H9 (cell line): Measurements from ENCODE around the gene MAN1B1. TPM values are rescaled to one million over a fixed set of nuclear protein-coding genes. Genes with fewer than 3 reads are reported as not detected.

Experiments
- DNase-seq: peaks from one replicate; pipeline ENCODE4 v3.0.0-alpha.2; 2017
- H2AFZ ChIP-seq: one replicate; pipeline ENCODE4 v1.6.1; 2013; ENCODE audit warnings: mild to moderate bottlenecking, low read length, control low read depth, moderate library complexity
- H2AK5ac ChIP-seq: 2 replicates; pipeline ENCODE4 v1.6.1; 2013; ENCODE audit warnings: low read length, control low read depth, mixed read lengths; ENCODE audit not compliant: insufficient read length
- H2BK120ac ChIP-seq: one replicate; pipeline ENCODE4 v1.6.1; 2013; ENCODE audit warnings: low read depth, mild to moderate bottlenecking, low read length, control low read depth, inconsistent platforms; ENCODE audit not compliant: poor library complexity, severe bottlenecking
- H2BK12ac ChIP-seq: 2 replicates; pipeline ENCODE4 v1.6.1; 2013; ENCODE audit warnings: low read length, control low read depth, mixed read lengths, low read depth; ENCODE audit not compliant: insufficient read length
- H2BK15ac ChIP-seq: 2 replicates; pipeline ENCODE4 v1.6.1; 2013; ENCODE audit warnings: low read depth, low read length, control low read depth
- H2BK20ac ChIP-seq: one replicate; pipeline ENCODE4 v1.6.1; 2013; ENCODE audit warnings: low read depth, mild to moderate bottlenecking, low read length, control low read depth, inconsistent platforms; ENCODE audit not compliant: poor library complexity, severe bottlenecking
- H2BK5ac ChIP-seq: 2 replicates; pipeline ENCODE4 v1.6.1; 2013; ENCODE audit warnings: low read length, control low read depth, mixed read lengths; ENCODE audit not compliant: insufficient read length
- H3K14ac ChIP-seq: 2 replicates; pipeline ENCODE4 v1.6.1; 2013; ENCODE audit warnings: low read length, control low read depth; ENCODE audit not compliant: insufficient read depth
- H3K18ac ChIP-seq: 2 replicates; pipeline ENCODE4 v1.6.1; 2013; ENCODE audit warnings: low read depth, mild to moderate bottlenecking, mixed read lengths, low read length, control low read depth; ENCODE audit not compliant: insufficient read length
- H3K23ac ChIP-seq: 2 replicates; pipeline ENCODE4 v1.6.1; 2013; ENCODE audit warnings: low read length, control low read depth, mixed read lengths, low read depth; ENCODE audit not compliant: insufficient read length
- H3K23me2 ChIP-seq: 2 replicates; pipeline ENCODE4 v1.6.1; 2013; ENCODE audit warnings: low read depth, mild to moderate bottlenecking, mixed read lengths, low read length, control low read depth; ENCODE audit not compliant: insufficient read length, poor library complexity, severe bottlenecking
- H3K27ac ChIP-seq: 2 replicates; pipeline ENCODE4 v1.5.1; 2013; ENCODE audit warnings: low read length, control low read depth, mixed read lengths, low read depth; ENCODE audit not compliant: insufficient read length
- H3K27me3 ChIP-seq: 2 replicates; pipeline ENCODE4 v1.6.1; 2013; ENCODE audit warnings: low read length, control low read depth, inconsistent platforms; ENCODE audit not compliant: insufficient read depth
- H3K4ac ChIP-seq: 2 replicates; pipeline ENCODE4 v1.6.1; 2013; ENCODE audit warnings: low read depth, mild to moderate bottlenecking, control low read depth, inconsistent platforms, low read length, moderate library complexity
- H3K4me1 ChIP-seq: 2 replicates; pipeline ENCODE4 v1.6.1; 2013; ENCODE audit warnings: low read length, control low read depth, inconsistent platforms; ENCODE audit not compliant: insufficient read depth
- H3K4me2 ChIP-seq: 2 replicates; pipeline ENCODE4 v1.6.1; 2013; ENCODE audit warnings: low read length, control low read depth, mixed read lengths; ENCODE audit not compliant: insufficient read length, insufficient read depth
- H3K56ac ChIP-seq: 2 replicates; pipeline ENCODE4 v1.6.1; 2013; ENCODE audit warnings: low read depth, mild to moderate bottlenecking, mixed read lengths, low read length, control low read depth; ENCODE audit not compliant: insufficient read length
- H3K79me1 ChIP-seq: 2 replicates; pipeline ENCODE4 v1.6.1; 2013; ENCODE audit warnings: low read depth, mild to moderate bottlenecking, moderate library complexity, low read length, control low read depth, inconsistent platforms; ENCODE audit not compliant: insufficient read depth, poor library complexity, severe bottlenecking
- H3K79me2 ChIP-seq: 2 replicates; pipeline ENCODE4 v1.6.1; 2013; ENCODE audit warnings: low read length, control low read depth, inconsistent platforms; ENCODE audit not compliant: insufficient read depth
- H3K9ac ChIP-seq: 2 replicates; pipeline ENCODE4 v1.6.1; 2013; ENCODE audit warnings: low read length, control low read depth, mixed read lengths; ENCODE audit not compliant: insufficient read length; ENCODE audit errors: extremely low read depth
- H3K9me3 ChIP-seq: one replicate; pipeline ENCODE4 v1.6.1; 2013; ENCODE audit warnings: low read depth, low read length, inconsistent platforms; ENCODE audit not compliant: control insufficient read depth
- H3T11ph ChIP-seq: one replicate; pipeline ENCODE4 v1.6.1; 2013; ENCODE audit warnings: mild to moderate bottlenecking, low read length, control low read depth, inconsistent platforms
- H4K20me1 ChIP-seq: one replicate; pipeline ENCODE4 v1.6.1; 2013; ENCODE audit not compliant: control insufficient read depth, insufficient read length, insufficient read depth
- H4K5ac ChIP-seq: 2 replicates; pipeline ENCODE4 v1.6.1; 2013; ENCODE audit warnings: low read depth, mild to moderate bottlenecking, mixed read lengths, low read length, control low read depth; ENCODE audit not compliant: insufficient read length
- H4K8ac ChIP-seq: replicated peaks from 2 replicates; pipeline ENCODE4 v1.6.1; 2013; ENCODE audit warnings: low read length, control low read depth, mixed read lengths, low read depth; ENCODE audit not compliant: insufficient read length
- H4K91ac ChIP-seq: 2 replicates; pipeline ENCODE4 v1.6.1; 2013; ENCODE audit warnings: low read depth, mild to moderate bottlenecking, moderate library complexity, mixed read lengths, low read length, control low read depth; ENCODE audit not compliant: insufficient read length
- H3K27ac Mint-ChIP-seq, 3 experiments: 2 replicates in 2 of 3; 3 replicates in 1 of 3; pipeline ENCODE4 v1.8.0; 2020 to 2021; ENCODE audit warnings: mixed read lengths in 3 of 3, mild to moderate bottlenecking in 1 of 3, moderate library complexity in 1 of 3
- H3K27me3 Mint-ChIP-seq: 2 replicates; pipeline ENCODE4 v1.8.0; 2021; ENCODE audit warnings: low read depth, mild to moderate bottlenecking, moderate library complexity, mixed read lengths
- H3K36me3 Mint-ChIP-seq, 3 experiments: 2 replicates in 2 of 3; 3 replicates in 1 of 3; pipeline ENCODE4 v1.8.0; 2020 to 2021; ENCODE audit warnings: low read depth in 3 of 3, mixed read lengths in 3 of 3; ENCODE audit not compliant: insufficient read depth in 1 of 3
- H3K4me1 Mint-ChIP-seq, 2 experiments: 2 replicates each; pipeline ENCODE4 v1.8.0; 2020; ENCODE audit warnings: mixed read lengths in 2 of 2
- H3K4me3 Mint-ChIP-seq, 2 experiments: 2 replicates in 1 of 2; 3 replicates in 1 of 2; pipeline ENCODE4 v1.8.0; 2020 to 2021; ENCODE audit warnings: mild to moderate bottlenecking in 2 of 2, mixed read lengths in 2 of 2, moderate library complexity in 1 of 2
- H3K9me3 Mint-ChIP-seq, 2 experiments: 2 replicates in 1 of 2; 3 replicates in 1 of 2; pipeline ENCODE4 v1.8.0; 2020; ENCODE audit warnings: mild to moderate bottlenecking in 2 of 2, mixed read lengths in 2 of 2, moderate library complexity in 1 of 2
- WGBS: extraction: QIAGEN DNeasy Blood & Tissue Kit; methylation state at CpG from one replicate; pipeline ENCODE4 v1.1.7; 2013; ENCODE audit warnings: missing lambda C conversion rate, low lambda C conversion rate, mixed read lengths; ENCODE audit not compliant: insufficient read length; ENCODE audit errors: extremely low coverage; 5-methylcytosine and 5-hydroxymethylcytosine counted together
- total RNA-seq: library from RNA; stranded (reverse); gene quantifications from 2 replicates; pipeline ENCODE4 v1.2.1, GENCODE V29; 2021
- TF ChIP-seq, protein P1 (sequence below): fragments of 200-600 bp; sonication (generic); conservative IDR thresholded peaks from 3 replicates; pipeline ENCODE4 v1.8.0; 2021; ENCODE audit warnings: antibody characterized with exemption, mild to moderate bottlenecking

The MAN1B1 gene
- total RNA-seq, 1 experiment from 2014 or later, result 34.9 TPM

DNA sequence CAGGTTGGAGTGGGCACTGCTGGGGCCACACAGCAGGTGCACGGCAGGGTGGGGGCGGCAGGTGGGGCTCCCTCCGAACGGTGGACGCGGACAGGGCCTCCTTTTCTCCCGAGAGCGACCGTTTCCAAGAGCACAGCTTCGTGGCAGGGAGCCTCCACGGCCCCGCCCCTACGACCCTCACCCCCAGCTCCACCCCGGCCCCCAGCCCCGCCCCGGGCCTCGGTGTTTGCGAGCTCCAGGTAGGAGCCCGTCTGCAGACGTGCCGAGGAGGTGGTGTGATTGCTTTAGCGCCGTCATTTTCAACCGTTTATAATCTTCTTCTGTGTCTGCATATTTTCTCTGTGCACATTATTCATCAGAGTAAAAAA is 61.0 kb downstream of the MAN1B1 start:
- Histone ChIP-seq H2AK5ac (no peak overlapping the region), H3K4ac (no peak overlapping the region), H4K8ac (no peak overlapping the region), H2AFZ (no peak overlapping the region), H3K79me1 (no peaks in the 10 kb centered on the region), H4K91ac (no peak overlapping the region), H2BK12ac (no peak overlapping the region), H4K5ac (no peak overlapping the region), H2BK120ac (no peak overlapping the region), H3K14ac (no peak overlapping the region), H3K4me2 (no peak overlapping the region), H2BK20ac (no peak overlapping the region), H3K79me2 (no peaks in the 10 kb centered on the region), H3T11ph (no peak overlapping the region), H3K9me3 (no peaks in the 10 kb centered on the region), H2BK5ac (no peak overlapping the region), H3K23me2 (no peaks in the 10 kb centered on the region), H2BK15ac (no peak overlapping the region), H3K27me3 (no peaks in the 10 kb centered on the region; the same call in 1 of the 2 replicates), H3K18ac (no peak overlapping the region), H3K27ac (no peak overlapping the region), H3K23ac (no peak overlapping the region), H4K20me1 (no peaks in the 10 kb centered on the region), H3K4me1 (no peaks in the 10 kb centered on the region; the same call in 1 of the 2 replicates), H3K56ac (no peak overlapping the region), H3K9ac (no peak overlapping the region)
- TF ChIP-seq, protein P1, sequence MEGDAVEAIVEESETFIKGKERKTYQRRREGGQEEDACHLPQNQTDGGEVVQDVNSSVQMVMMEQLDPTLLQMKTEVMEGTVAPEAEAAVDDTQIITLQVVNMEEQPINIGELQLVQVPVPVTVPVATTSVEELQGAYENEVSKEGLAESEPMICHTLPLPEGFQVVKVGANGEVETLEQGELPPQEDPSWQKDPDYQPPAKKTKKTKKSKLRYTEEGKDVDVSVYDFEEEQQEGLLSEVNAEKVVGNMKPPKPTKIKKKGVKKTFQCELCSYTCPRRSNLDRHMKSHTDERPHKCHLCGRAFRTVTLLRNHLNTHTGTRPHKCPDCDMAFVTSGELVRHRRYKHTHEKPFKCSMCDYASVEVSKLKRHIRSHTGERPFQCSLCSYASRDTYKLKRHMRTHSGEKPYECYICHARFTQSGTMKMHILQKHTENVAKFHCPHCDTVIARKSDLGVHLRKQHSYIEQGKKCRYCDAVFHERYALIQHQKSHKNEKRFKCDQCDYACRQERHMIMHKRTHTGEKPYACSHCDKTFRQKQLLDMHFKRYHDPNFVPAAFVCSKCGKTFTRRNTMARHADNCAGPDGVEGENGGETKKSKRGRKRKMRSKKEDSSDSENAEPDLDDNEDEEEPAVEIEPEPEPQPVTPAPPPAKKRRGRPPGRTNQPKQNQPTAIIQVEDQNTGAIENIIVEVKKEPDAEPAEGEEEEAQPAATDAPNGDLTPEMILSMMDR, result no peak
- WGBS, result no CpG with 5 or more reads among the region's 24 CpGs
- H3K9me3 Mint-ChIP-seq, result no peaks in the 10 kb centered on the region; a peak in 2 of 5 replicates
- H3K36me3 Mint-ChIP-seq, result no peaks in the 10 kb centered on the region
- no peak overlapping the region for H3K27ac Mint-ChIP-seq
- DNase-seq, result no peak
- peaks cover 44% of the 10 kb centered on the region for H3K27me3 Mint-ChIP-seq
- H3K4me3 Mint-ChIP-seq, result no peak overlapping the region
- peaks cover 0 to 11% of the 10 kb centered on the region in 2 experiments; a peak in 2 of 4 replicates for H3K4me1 Mint-ChIP-seq
